ENCODE data around the gene NEU3.

NEU3 gene

GRCh38 chr11:74971424-74971823, 17.3 kb upstream of the NEU3 start:
- H3K9ac ChIP-seq (ENCODE audit: low read length): no peak overlapping the region
- no peak overlapping the region for H2AFZ ChIP-seq (ENCODE audit: low read depth, low read length)
- no peak overlapping the region for H3K4me3 ChIP-seq (ENCODE audit: low read length)
- no peaks in the 10 kb centered on the region for H3K27me3 ChIP-seq (ENCODE audit: low read depth, low read length)
- TF ChIP-seq EZH2phosphoT487 (IDR thresholded peaks at IDR 0.05; ENCODE audit: low read depth): no peak
- TF ChIP-seq CTCF (IDR thresholded peaks at IDR 0.05; ENCODE audit: low read depth, low read length): no peak
- peaks cover 40% of the 10 kb centered on the region for H3K79me2 ChIP-seq (ENCODE audit: low read length)
- no peaks in the 10 kb centered on the region for H3K9me3 ChIP-seq (ENCODE audit: insufficient read depth, low read length)
- H4K20me1 ChIP-seq (ENCODE audit: insufficient read depth, low read length): peaks cover 33% of the 10 kb centered on the region
- peaks cover 70% of the 10 kb centered on the region for H3K36me3 ChIP-seq (replicated peaks; ENCODE audit: low read depth, low read length)
- H3K4me1 ChIP-seq (ENCODE audit: low read length): no peaks in the 10 kb centered on the region
- no peak overlapping the region for H3K4me2 ChIP-seq (ENCODE audit: low read length)
- H3K27ac ChIP-seq (ENCODE audit: low read length): no peak overlapping the region

- Histone ChIP-seq H3K27ac (ENCODE audit: low read length) (no peak overlapping the region), H3K4me1 (ENCODE audit: low read length) (peaks cover 3% of the 10 kb centered on the region; the same call in 1 of the 2 replicates), H3K9ac (ENCODE audit: low read length) (no peak overlapping the region), H3K79me2 (ENCODE audit: low read length) (peaks cover 4% of the 10 kb centered on the region; the same call in 1 of the 2 replicates), H3K4me2 (ENCODE audit: low read length) (no peak overlapping the region), H4K20me1 (ENCODE audit: insufficient read depth, low read length) (peaks cover 18% of the 10 kb centered on the region), H3K9me3 (ENCODE audit: insufficient read depth, low read length) (no peaks in the 10 kb centered on the region), H3K36me3 (replicated peaks; ENCODE audit: low read depth, low read length) (peaks cover 67% of the 10 kb centered on the region), H2AFZ (ENCODE audit: low read depth, low read length) (no peak overlapping the region), H3K27me3 (ENCODE audit: low read depth, low read length) (no peaks in the 10 kb centered on the region), H3K4me3 (ENCODE audit: low read length) (no peak overlapping the region)
- TF ChIP-seq EZH2phosphoT487 (IDR thresholded peaks at IDR 0.05; ENCODE audit: low read depth) (no peak), CTCF (IDR thresholded peaks at IDR 0.05; ENCODE audit: low read depth, low read length) (no peak)
Observed at GRCh38 chr11:74978041-74978440, 10.7 kb upstream of the NEU3 start.

- H3K4me3 ChIP-seq (ENCODE audit: low read length): no peak overlapping the region
- H4K20me1 ChIP-seq (ENCODE audit: insufficient read depth, low read length): peaks cover 5% of the 10 kb centered on the region
- H3K36me3 ChIP-seq (replicated peaks; ENCODE audit: low read depth, low read length): peaks cover 44% of the 10 kb centered on the region
- H3K27ac ChIP-seq (ENCODE audit: low read length): no peak overlapping the region
- no peak overlapping the region for H3K9ac ChIP-seq (ENCODE audit: low read length)
- H3K79me2 ChIP-seq (ENCODE audit: low read length): no peaks in the 10 kb centered on the region
- H3K4me1 ChIP-seq (ENCODE audit: low read length): peaks cover 6% of the 10 kb centered on the region
- TF ChIP-seq CTCF (IDR thresholded peaks at IDR 0.05; ENCODE audit: low read depth, low read length): no peak
- no peak for TF ChIP-seq EZH2phosphoT487 (IDR thresholded peaks at IDR 0.05; ENCODE audit: low read depth)
- H3K27me3 ChIP-seq (ENCODE audit: low read depth, low read length): no peaks in the 10 kb centered on the region
- H3K9me3 ChIP-seq (ENCODE audit: insufficient read depth, low read length): no peaks in the 10 kb centered on the region
- H2AFZ ChIP-seq (ENCODE audit: low read depth, low read length): no peak overlapping the region
- H3K4me2 ChIP-seq (ENCODE audit: low read length): no peak overlapping the region
Observed at GRCh38 chr11:74980634-74981033, 8.1 kb upstream of the NEU3 start.

- Histone ChIP-seq H3K27me3 (ENCODE audit: low read depth, low read length) (no peaks in the 10 kb centered on the region), H3K9me3 (ENCODE audit: insufficient read depth, low read length) (no peaks in the 10 kb centered on the region), H3K79me2 (ENCODE audit: low read length) (no peaks in the 10 kb centered on the region), H3K4me3 (ENCODE audit: low read length) (no peak overlapping the region), H2AFZ (ENCODE audit: low read depth, low read length) (no peak overlapping the region), H4K20me1 (ENCODE audit: insufficient read depth, low read length) (peaks cover 5% of the 10 kb centered on the region), H3K4me1 (ENCODE audit: low read length) (peaks cover 6% of the 10 kb centered on the region), H3K4me2 (ENCODE audit: low read length) (no peak overlapping the region), H3K27ac (ENCODE audit: low read length) (no peak overlapping the region), H3K9ac (ENCODE audit: low read length) (no peak overlapping the region), H3K36me3 (replicated peaks; ENCODE audit: low read depth, low read length) (peaks cover 33% of the 10 kb centered on the region)
- TF ChIP-seq CTCF (IDR thresholded peaks at IDR 0.05; ENCODE audit: low read depth, low read length) (no peak), EZH2phosphoT487 (IDR thresholded peaks at IDR 0.05; ENCODE audit: low read depth) (no peak)
Observed at GRCh38 chr11:74981888-74982287, 6.8 kb upstream of the NEU3 start.
